ENCODE data around the gene VTN. TPM values are rescaled to one million over a fixed set of nuclear protein-coding genes. Genes with fewer than 3 reads are reported as not detected.

Gene VTN
- total RNA-seq, 3 donors from 2014 or later, result 0.60 to 1.1 (median 0.94) TPM

- DNase-seq (no peak), ATAC-seq (no peak)
- no peaks in the 10 kb centered on the region for H3K27me3 Mint-ChIP-seq (ENCODE audit: low read depth)
- H3K9me3 Mint-ChIP-seq, result no peaks in the 10 kb centered on the region
- H3K4me1 Mint-ChIP-seq (ENCODE audit: low read depth), result peaks cover 16% of the 10 kb centered on the region
- H3K4me3 Mint-ChIP-seq, result no peak overlapping the region
- H3K36me3 Mint-ChIP-seq (ENCODE audit: insufficient read depth), result peaks cover 27% of the 10 kb centered on the region
Measured at GRCh38 chr17:28388106-28388505, 18.0 kb upstream of the VTN start.

DNA sequence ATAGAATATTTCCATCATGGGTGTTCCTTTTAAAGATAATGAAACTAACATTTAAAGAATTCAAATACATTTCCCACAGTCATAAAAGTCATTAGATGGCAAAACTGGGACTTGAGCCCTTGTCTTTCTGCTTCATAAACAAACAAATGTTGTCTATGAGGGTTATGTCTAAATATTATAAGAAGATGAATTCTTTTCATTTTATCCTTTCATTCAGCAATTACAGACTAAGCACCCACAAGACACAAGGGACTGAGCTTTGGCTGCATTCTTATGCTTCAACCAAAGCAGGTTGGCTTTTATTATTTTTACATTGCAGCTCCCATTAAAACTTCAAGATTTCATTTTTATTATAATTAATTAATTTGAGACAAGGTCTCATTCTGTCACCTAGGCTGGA is 16.3 kb upstream of the VTN start:
- no peaks in the 10 kb centered on the region for H3K27me3 Mint-ChIP-seq (ENCODE audit: low read depth)
- no peak for DNase-seq
- peaks cover 27% of the 10 kb centered on the region for H3K36me3 Mint-ChIP-seq (ENCODE audit: insufficient read depth)
- H3K9me3 Mint-ChIP-seq, result no peaks in the 10 kb centered on the region
- no peak overlapping the region for H3K4me3 Mint-ChIP-seq
- H3K4me1 Mint-ChIP-seq (ENCODE audit: low read depth), result peaks cover 20% of the 10 kb centered on the region
- ATAC-seq, result no peak

- no peaks in the 10 kb centered on the region for H3K9me3 Mint-ChIP-seq
- H3K36me3 Mint-ChIP-seq (ENCODE audit: insufficient read depth), result peaks cover 18% of the 10 kb centered on the region
- DNase-seq (no peak), ATAC-seq (peak in 1 of 2 donors; percentile 7)
- no peaks in the 10 kb centered on the region for H3K27me3 Mint-ChIP-seq (ENCODE audit: low read depth)
- H3K4me3 Mint-ChIP-seq, result peak overlapping the region; percentile 86
- H3K4me1 Mint-ChIP-seq (ENCODE audit: low read depth), result peaks cover 25% of the 10 kb centered on the region
Measured at GRCh38 chr17:28385406-28385805, 15.3 kb upstream of the VTN start.

GRCh38 chr17:28385037-28385400 is 14.9 kb upstream of the VTN start:
- peaks cover 14% of the 10 kb centered on the region for H3K36me3 Mint-ChIP-seq (ENCODE audit: insufficient read depth)
- no peak for DNase-seq
- peak; percentile 18 to 19 for ATAC-seq
- H3K4me1 Mint-ChIP-seq (ENCODE audit: low read depth), result peaks cover 27% of the 10 kb centered on the region
- H3K9me3 Mint-ChIP-seq, result no peaks in the 10 kb centered on the region
- H3K27me3 Mint-ChIP-seq (ENCODE audit: low read depth), result no peaks in the 10 kb centered on the region
- H3K4me3 Mint-ChIP-seq, result peak overlapping the region; percentile 86

DNA sequence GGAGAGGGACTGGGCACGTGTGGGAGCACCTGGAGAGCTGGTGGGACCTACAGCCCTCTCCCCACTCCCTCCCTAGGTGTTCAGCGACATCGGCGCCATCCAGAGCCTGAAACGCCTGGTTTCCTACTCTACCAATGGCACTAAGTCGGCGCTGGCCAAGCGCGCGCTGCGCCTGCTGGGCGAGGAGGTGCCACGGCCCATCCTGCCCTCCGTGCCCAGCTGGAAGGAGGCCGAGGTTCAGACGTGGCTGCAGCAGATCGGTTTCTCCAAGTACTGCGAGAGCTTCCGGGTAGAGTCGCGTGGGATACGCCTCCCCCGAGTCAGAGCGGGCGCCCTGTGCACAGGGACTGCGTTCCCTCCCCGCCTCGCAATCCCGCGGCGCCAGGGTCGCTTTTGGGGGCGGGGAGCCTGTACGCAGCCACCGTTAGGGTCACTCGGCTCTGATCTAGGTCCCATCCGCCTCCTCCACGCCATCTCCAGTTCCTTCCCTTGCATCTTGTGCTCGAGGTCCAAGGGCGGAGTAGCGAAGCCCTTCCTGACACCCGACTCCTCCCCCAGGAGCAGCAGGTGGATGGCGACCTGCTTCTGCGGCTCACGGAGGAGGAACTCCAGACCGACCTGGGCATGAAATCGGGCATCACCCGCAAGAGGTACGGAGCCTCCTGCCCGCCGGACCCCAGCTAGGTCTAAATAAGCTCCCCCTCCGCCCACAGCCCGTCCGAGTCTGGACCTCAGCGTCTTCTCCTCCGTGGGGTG is 14.4 kb upstream of the VTN start:
- Mint-ChIP-seq H3K9me3 (no peaks in the 10 kb centered on the region), H3K4me1 (ENCODE audit: low read depth) (peaks cover 27% of the 10 kb centered on the region), H3K36me3 (ENCODE audit: insufficient read depth) (peaks cover 12% of the 10 kb centered on the region), H3K27me3 (ENCODE audit: low read depth) (no peaks in the 10 kb centered on the region), H3K4me3 (peak overlapping the region; percentile 86)
- peak; percentile 50 for DNase-seq
- ATAC-seq, result peak; percentile 94 to 95

GRCh38 chr17:28381141-28381825 is 11.2 kb upstream of the VTN start:
- Mint-ChIP-seq H3K9me3 (no peaks in the 10 kb centered on the region), H3K27me3 (ENCODE audit: low read depth) (no peaks in the 10 kb centered on the region), H3K4me1 (ENCODE audit: low read depth) (peaks cover 25% of the 10 kb centered on the region), H3K36me3 (ENCODE audit: insufficient read depth) (peaks cover 9% of the 10 kb centered on the region), H3K4me3 (peak overlapping the region; percentile 62)
- ATAC-seq (no peak), DNase-seq (no peak)

GRCh38 chr17:28379814-28380801 is 10.0 kb upstream of the VTN start:
- no peaks in the 10 kb centered on the region for H3K27me3 Mint-ChIP-seq (ENCODE audit: low read depth)
- no peak overlapping the region for H3K4me3 Mint-ChIP-seq
- DNase-seq (no peak), ATAC-seq (no peak)
- H3K9me3 Mint-ChIP-seq, result no peaks in the 10 kb centered on the region
- peaks cover 9% of the 10 kb centered on the region for H3K36me3 Mint-ChIP-seq (ENCODE audit: insufficient read depth)
- H3K4me1 Mint-ChIP-seq (ENCODE audit: low read depth), result peaks cover 21% of the 10 kb centered on the region

GRCh38 chr17:28372945-28373274 is 2.8 kb upstream of the VTN start:
- DNase-seq (no peak), ATAC-seq (no peak)
- H3K9me3 Mint-ChIP-seq, result no peaks in the 10 kb centered on the region
- H3K4me3 Mint-ChIP-seq, result peak overlapping the region; percentile 82
- peaks cover 16% of the 10 kb centered on the region for H3K4me1 Mint-ChIP-seq (ENCODE audit: low read depth)
- H3K27me3 Mint-ChIP-seq (ENCODE audit: low read depth), result no peaks in the 10 kb centered on the region
- H3K36me3 Mint-ChIP-seq (ENCODE audit: insufficient read depth), result peaks cover under 1% of the 10 kb centered on the region

DNA sequence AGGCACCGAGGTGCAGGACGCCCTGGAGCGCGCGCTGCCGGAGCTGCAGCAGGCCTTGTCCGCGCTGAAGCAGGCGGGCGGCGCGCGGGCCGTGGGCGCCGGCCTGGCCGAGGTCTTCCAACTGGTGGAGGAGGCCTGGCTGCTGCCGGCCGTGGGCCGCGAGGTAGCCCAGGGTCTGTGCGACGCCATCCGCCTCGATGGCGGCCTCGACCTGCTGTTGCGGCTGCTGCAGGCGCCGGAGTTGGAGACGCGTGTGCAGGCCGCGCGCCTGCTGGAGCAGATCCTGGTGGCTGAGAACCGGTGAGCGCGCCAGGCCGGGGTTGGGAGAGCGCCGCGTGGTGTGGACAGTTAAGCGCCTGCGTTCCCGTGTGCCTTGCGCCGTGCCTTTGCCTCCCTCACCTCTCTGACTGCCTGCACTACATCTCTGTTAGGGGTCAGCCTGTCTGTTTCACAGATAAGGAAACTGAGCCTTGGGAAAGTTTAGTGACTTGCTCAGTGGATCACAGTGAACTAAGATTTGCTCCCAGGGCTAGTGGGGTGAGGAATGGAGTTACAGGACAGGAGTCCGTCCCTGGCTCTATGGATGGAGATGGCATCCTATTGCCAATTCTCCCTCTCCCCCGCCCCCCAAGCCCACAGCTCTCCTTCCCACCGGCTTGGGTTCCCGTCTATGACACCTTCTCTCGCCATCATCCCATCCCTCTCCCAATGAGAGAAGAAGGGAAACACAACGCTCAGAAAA is 2.3 kb upstream of the VTN start:
- DNase-seq, result no peak
- H3K27me3 Mint-ChIP-seq (ENCODE audit: low read depth), result no peaks in the 10 kb centered on the region

DNA sequence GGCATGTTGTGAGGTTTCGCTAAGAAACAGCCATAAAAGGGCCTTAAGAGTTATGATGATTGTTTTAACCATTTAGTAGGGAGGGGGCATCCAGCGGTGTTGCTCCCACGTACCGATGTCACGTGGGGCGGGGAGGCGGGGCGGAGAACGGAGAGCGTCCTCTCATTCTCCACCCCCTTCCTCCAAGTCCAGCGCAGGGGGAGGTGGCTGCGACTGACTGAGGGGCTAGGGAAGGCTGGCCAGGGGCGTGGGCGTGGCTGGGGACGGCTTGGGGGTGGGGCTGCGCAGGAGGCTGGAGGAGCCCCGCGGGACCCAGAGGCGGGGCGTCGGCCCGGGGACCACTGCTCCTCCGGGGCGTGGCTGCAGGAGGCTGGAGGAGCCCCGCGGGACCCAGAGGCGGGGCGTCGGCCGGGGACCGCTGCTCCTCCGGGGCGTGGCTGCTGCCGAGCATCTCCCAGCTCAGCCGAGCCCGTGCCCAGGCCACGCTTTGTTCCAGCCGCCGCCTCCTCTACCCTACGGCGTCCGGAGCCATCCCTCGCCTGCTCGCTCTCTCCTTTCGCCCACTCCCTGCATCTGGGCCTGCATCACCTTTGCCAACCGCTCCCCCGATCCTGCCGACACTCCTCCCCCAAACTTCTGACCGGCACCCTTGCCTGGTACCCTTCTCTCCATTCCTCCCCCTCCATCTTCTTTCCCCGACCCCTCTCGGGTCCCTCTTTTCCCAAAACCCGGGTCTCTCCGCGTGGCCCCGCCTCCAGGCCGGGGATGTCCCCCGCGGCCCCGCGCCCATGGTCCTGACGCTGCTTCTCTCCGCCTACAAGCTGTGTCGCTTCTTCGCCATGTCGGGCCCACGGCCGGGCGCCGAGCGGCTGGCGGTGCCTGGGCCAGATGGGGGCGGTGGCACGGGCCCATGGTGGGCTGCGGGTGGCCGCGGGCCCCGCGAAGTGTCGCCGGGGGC is 1.4 kb upstream of the VTN start, which contains the start of gene SARM1:
Gene SARM1 (plus strand): TSS at position 450 of the 958 bp plus-strand sequence. CDS start 339 bp downstream, at position 789.
- Mint-ChIP-seq H3K36me3 (ENCODE audit: insufficient read depth) (no peaks in the 10 kb centered on the region), H3K9me3 (no peaks in the 10 kb centered on the region), H3K4me1 (ENCODE audit: low read depth) (peaks cover 16% of the 10 kb centered on the region), H3K27me3 (ENCODE audit: low read depth) (no peaks in the 10 kb centered on the region), H3K4me3 (peak within 1 kb of the TSS; percentile 90)
- peak; percentile 91 to 92 for ATAC-seq
- DNase-seq, result peak; percentile 75

More for the DNA sequence above, 2.3 kb upstream of the VTN start:
- ATAC-seq, result peak; percentile 9 to 19
- Mint-ChIP-seq H3K4me3 (peak overlapping the region; percentile 82), H3K36me3 (ENCODE audit: insufficient read depth) (no peaks in the 10 kb centered on the region), H3K4me1 (ENCODE audit: low read depth) (peaks cover 16% of the 10 kb centered on the region), H3K9me3 (no peaks in the 10 kb centered on the region)

- Mint-ChIP-seq H3K27me3 (ENCODE audit: low read depth) (no peaks in the 10 kb centered on the region), H3K4me3 (peak overlapping the region; percentile 90), H3K9me3 (no peaks in the 10 kb centered on the region), H3K4me1 (ENCODE audit: low read depth) (peaks cover 16% of the 10 kb centered on the region), H3K36me3 (ENCODE audit: insufficient read depth) (no peaks in the 10 kb centered on the region)
- ATAC-seq (no peak), DNase-seq (no peak)
Measured at GRCh38 chr17:28370744-28371103, 617 bp upstream of the VTN start.

DNA sequence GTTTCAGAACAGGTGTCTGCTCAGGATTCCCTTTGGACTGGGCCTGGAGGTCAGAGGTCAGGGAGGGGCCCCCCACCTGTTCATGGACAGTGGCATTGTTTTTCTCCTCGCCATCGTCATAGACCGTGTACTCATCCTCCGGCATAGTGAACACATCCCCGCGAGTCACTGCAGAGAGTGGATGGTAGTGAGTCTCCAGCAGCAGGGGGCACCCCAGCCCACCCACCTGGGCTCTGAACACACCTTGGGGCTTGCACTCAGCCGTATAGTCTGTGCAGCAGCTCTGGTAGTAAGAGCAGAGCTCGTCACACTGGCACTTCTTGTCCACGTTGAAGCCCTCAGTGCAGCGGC is 448 bp downstream of the VTN start:
- no peak for DNase-seq
- H3K36me3 Mint-ChIP-seq (ENCODE audit: insufficient read depth), result no peaks in the 10 kb centered on the region
- no peak overlapping the region for H3K4me3 Mint-ChIP-seq
- no peak for ATAC-seq
- no peaks in the 10 kb centered on the region for H3K27me3 Mint-ChIP-seq (ENCODE audit: low read depth)
- peaks cover 16% of the 10 kb centered on the region for H3K4me1 Mint-ChIP-seq (ENCODE audit: low read depth)
- no peaks in the 10 kb centered on the region for H3K9me3 Mint-ChIP-seq

Data from activated T-cell treated with anti-CD3 and anti-CD28 coated beads, Interleukin-2, amount 50 U/mL, for 4 hours (primary cell).